DND-41 (cell line): Measurements from ENCODE around the gene AMACR.

Source experiments
- EZH2 ChIP-seq: IDR thresholded peaks from 3 replicates; pipeline ENCODE4 v1.6.1; 2012; ENCODE audit warnings: borderline replicate concordance, low read depth, mild to moderate bottlenecking, moderate library complexity, low read length, inconsistent platforms; ENCODE audit not compliant: severe bottlenecking
- TF ChIP-seq, protein P1 (sequence below): IDR thresholded peaks from 2 replicates; pipeline ENCODE4 v1.5.1; 2012; ENCODE audit warnings: borderline replicate concordance, low read length, moderate library complexity, mild to moderate bottlenecking; ENCODE audit not compliant: poor library complexity, severe bottlenecking; ENCODE audit errors: extremely low read depth

DNA sequence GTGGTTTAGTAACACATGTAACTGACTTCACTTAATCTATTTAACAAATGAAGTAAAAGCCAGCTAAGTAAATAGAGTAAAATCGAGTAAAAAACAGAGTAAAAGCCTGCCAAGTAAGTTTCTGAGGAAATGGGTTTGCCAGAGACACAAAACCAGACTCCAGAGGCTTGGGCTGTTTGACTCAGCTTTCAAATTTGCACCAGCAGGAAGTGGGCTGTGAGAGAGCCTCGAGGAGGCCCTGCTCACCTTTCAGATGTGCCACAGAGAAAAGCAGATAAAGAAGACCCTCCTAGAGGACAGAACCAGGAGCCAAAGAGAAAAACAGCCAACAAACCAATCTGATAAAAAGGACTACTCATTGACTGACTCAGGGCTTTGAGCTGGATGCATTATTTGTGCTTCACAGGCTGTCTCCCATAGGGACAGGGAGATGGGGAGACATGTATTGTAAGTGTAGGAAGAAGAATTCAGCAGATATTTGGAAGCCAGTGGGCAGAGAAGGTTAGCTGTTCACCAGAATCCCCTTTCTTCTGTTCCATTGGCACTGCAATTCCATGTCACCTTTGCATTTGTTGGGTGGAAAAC is 14.4 kb upstream of the AMACR start:
- TF ChIP-seq, protein P1, sequence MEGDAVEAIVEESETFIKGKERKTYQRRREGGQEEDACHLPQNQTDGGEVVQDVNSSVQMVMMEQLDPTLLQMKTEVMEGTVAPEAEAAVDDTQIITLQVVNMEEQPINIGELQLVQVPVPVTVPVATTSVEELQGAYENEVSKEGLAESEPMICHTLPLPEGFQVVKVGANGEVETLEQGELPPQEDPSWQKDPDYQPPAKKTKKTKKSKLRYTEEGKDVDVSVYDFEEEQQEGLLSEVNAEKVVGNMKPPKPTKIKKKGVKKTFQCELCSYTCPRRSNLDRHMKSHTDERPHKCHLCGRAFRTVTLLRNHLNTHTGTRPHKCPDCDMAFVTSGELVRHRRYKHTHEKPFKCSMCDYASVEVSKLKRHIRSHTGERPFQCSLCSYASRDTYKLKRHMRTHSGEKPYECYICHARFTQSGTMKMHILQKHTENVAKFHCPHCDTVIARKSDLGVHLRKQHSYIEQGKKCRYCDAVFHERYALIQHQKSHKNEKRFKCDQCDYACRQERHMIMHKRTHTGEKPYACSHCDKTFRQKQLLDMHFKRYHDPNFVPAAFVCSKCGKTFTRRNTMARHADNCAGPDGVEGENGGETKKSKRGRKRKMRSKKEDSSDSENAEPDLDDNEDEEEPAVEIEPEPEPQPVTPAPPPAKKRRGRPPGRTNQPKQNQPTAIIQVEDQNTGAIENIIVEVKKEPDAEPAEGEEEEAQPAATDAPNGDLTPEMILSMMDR = no peak
- TF ChIP-seq EZH2 = no peak
